G401 (cell line): ENCODE results near the gene VPS13D. TPM values are rescaled to one million over a fixed set of nuclear protein-coding genes. Genes with fewer than 3 reads are reported as not detected.
"Not testable (repeated sequence)": the region's sequence is repeated elsewhere in the genome, so short reads cannot be mapped to it uniquely, and the experiment has no call there.

ENCODE experiments used
- DNase-seq: peaks from one replicate; pipeline ENCODE4 v3.0.0-alpha.2; 2015; ENCODE audit warnings: low spot score
- in situ Hi-C: cut with HindIII; loops from 2 replicates; pipeline ENCODE4 v1.10.0; 2016; ENCODE audit warnings: low sequenced_read_pairs, mixed read lengths
- total RNA-seq: library from RNA; depleted of rRNA; stranded (reverse); fragments of >200 nt; shearing (Covaris generic); gene quantifications from 2 replicates; pipeline ENCODE4 v1.2.3, GENCODE V29; 2014

VPS13D gene
- total RNA-seq, 1 experiment from 2014 or later = 11.4 TPM

GRCh38 chr1:12529640-12530174 lies 299.9 kb downstream of the VPS13D start:
- in situ Hi-C loops = no loop called here

GRCh38 chr1:12530462-12531178 lies 300.8 kb downstream of the VPS13D start:
- in situ Hi-C loops = no loop called here
- no peak for DNase-seq

More at GRCh38 chr1:12529640-12530174, 299.9 kb downstream of the VPS13D start:
- DNase-seq = no peak

GRCh38 chr1:12531179-12531499 lies 301.3 kb downstream of the VPS13D start:
- DNase-seq = no peak
- in situ Hi-C loops = no loop called here

- in situ Hi-C loops = no loop called here
- DNase-seq = no peak
Observed at GRCh38 chr1:12532405-12533315, 302.8 kb downstream of the VPS13D start.

GRCh38 chr1:12536023-12536639 lies 306.3 kb downstream of the VPS13D start:
- in situ Hi-C loops = no loop called here
- no peak for DNase-seq

- DNase-seq = no peak
- in situ Hi-C loops = no loop called here
Observed at GRCh38 chr1:12537294-12537693, 307.5 kb downstream of the VPS13D start.

GRCh38 chr1:12537906-12538461 lies 308.2 kb downstream of the VPS13D start:
- in situ Hi-C loops = no loop called here
- no peak for DNase-seq

GRCh38 chr1:12538536-12538935 lies 308.7 kb downstream of the VPS13D start:
- in situ Hi-C loops = not testable (repeated sequence)

GRCh38 chr1:12539320-12539704 lies 309.5 kb downstream of the VPS13D start:
- in situ Hi-C loops = no loop called here
- DNase-seq = no peak

More at GRCh38 chr1:12538536-12538935, 308.7 kb downstream of the VPS13D start:
- not testable (repeated sequence) for DNase-seq

GRCh38 chr1:12539705-12540579 lies 310.1 kb downstream of the VPS13D start:
- no peak for DNase-seq
- in situ Hi-C loops = no loop called here

GRCh38 chr1:12540580-12541273 lies 310.9 kb downstream of the VPS13D start:
- in situ Hi-C loops = no loop called here
- no peak for DNase-seq

- in situ Hi-C loops = no loop called here
- no peak for DNase-seq
Observed at GRCh38 chr1:12541274-12542137, 311.7 kb downstream of the VPS13D start.

- in situ Hi-C loops = no loop called here
- no peak for DNase-seq
Observed at GRCh38 chr1:12542138-12542465, 312.3 kb downstream of the VPS13D start.

GRCh38 chr1:12542616-12543592 lies 313.1 kb downstream of the VPS13D start:
- in situ Hi-C loops = no loop called here
- DNase-seq = no peak

- no peak for DNase-seq
- in situ Hi-C loops = no loop called here
Observed at GRCh38 chr1:12543740-12544154, 313.9 kb downstream of the VPS13D start.

- in situ Hi-C loops = no loop called here
- no peak for DNase-seq
Observed at GRCh38 chr1:12544357-12544756, 314.5 kb downstream of the VPS13D start.
